T-cell (primary cell): ENCODE data around the gene SCN2A. TPM values are rescaled to one million over a fixed set of nuclear protein-coding genes. Genes with fewer than 3 reads are reported as not detected.

Experiments used
- ATAC-seq, 4 experiments: fragments of 200-7000 bp in 3 of 4; fragments of 150-1000 bp in 1 of 4; cut with Tn5 transposase; replicated peaks in 1 of 4; 1 replicate in 3 of 4; 2 replicates in 1 of 4; pipeline ENCODE4 v1.10.0; 2021; ENCODE audit warnings: moderate library complexity in 3 of 4, mild to moderate bottlenecking in 2 of 4, moderate number of reproducible peaks in 1 of 4
- CTCF ChIA-PET, 2 donors: fragments of 300-600 bp; sonication (Branson Sonifier 250); formaldehyde crosslinking; loops; one replicate each; lab custom pipeline; 2022; ENCODE audit warnings: antibody characterized with exemption in 2 of 2; lab: Charles Lee
- POLR2A ChIA-PET, 2 donors: fragments of 300-600 bp; sonication (Branson Sonifier 250); formaldehyde crosslinking; loops; one replicate each; lab custom pipeline; 2022; ENCODE audit warnings: antibody characterized with exemption in 2 of 2; lab: Charles Lee
- DNase-seq, 35 experiments: peaks; one replicate each; pipeline versions ENCODE4 v3.0.0 to v3.0.0-alpha.2; 2013 to 2023
- H3K27ac ChIP-seq: one replicate; pipeline ENCODE4 v1.5.1; 2013; ENCODE audit warnings: low read length
- H3K27me3 ChIP-seq, 2 experiments: replicated peaks in 1 of 2; 1 replicate in 1 of 2; 2 replicates in 1 of 2; pipeline versions ENCODE4 v1.6.1 to v1.7.0; 2013; ENCODE audit warnings: low read length in 1 of 2, mixed read lengths in 1 of 2; ENCODE audit not compliant: control insufficient read depth in 2 of 2, insufficient read depth in 2 of 2; ENCODE audit errors: extremely low read depth in 1 of 2
- H3K36me3 ChIP-seq, 2 donors: 1 replicate in 1 of 2; 2 replicates in 1 of 2; pipeline versions ENCODE4 v1.6.1 to v1.7.0; 2013; ENCODE audit warnings: low read length in 1 of 2; ENCODE audit not compliant: control insufficient read depth in 2 of 2, insufficient read depth in 1 of 2; ENCODE audit errors: extremely low read depth in 1 of 2
- H3K4me1 ChIP-seq, 2 experiments: 1 replicate in 1 of 2; 2 replicates in 1 of 2; pipeline versions ENCODE4 v1.6.1 to v1.7.0; 2013; ENCODE audit warnings: low read length in 2 of 2, mixed read lengths in 1 of 2; ENCODE audit not compliant: insufficient read depth in 2 of 2, control insufficient read depth in 1 of 2; ENCODE audit errors: extremely low read depth in 1 of 2
- H3K4me3 ChIP-seq, 2 donors: 1 replicate in 1 of 2; 2 replicates in 1 of 2; pipeline versions ENCODE4 v1.5.1 to v1.7.0; 2013; ENCODE audit warnings: mild to moderate bottlenecking in 2 of 2, low read length in 1 of 2, moderate library complexity in 1 of 2; ENCODE audit not compliant: control insufficient read depth in 1 of 2; ENCODE audit errors: extremely low read depth in 1 of 2
- H3K9me3 ChIP-seq: 2 replicates; pipeline ENCODE4 v1.7.0; 2013
- H3K27ac Mint-ChIP-seq, 2 donors: one replicate each; pipeline ENCODE4 v1.8.0; 2020 to 2021; ENCODE audit warnings: mild to moderate bottlenecking in 2 of 2, mixed read lengths in 2 of 2
- H3K27me3 Mint-ChIP-seq, 2 donors: one replicate each; pipeline ENCODE4 v1.8.0; 2021 to 2022; ENCODE audit warnings: mixed read lengths in 2 of 2
- H3K36me3 Mint-ChIP-seq: one replicate; pipeline ENCODE4 v1.8.0; 2021; ENCODE audit warnings: mixed read lengths
- H3K4me1 Mint-ChIP-seq, 3 donors: one replicate each; pipeline ENCODE4 v1.8.0; 2020 to 2022; ENCODE audit warnings: mixed read lengths in 3 of 3, mild to moderate bottlenecking in 1 of 3
- H3K4me3 Mint-ChIP-seq, 3 donors: one replicate each; pipeline ENCODE4 v1.8.0; 2020 to 2022; ENCODE audit warnings: mild to moderate bottlenecking in 3 of 3, mixed read lengths in 3 of 3, moderate library complexity in 3 of 3
- H3K9me3 Mint-ChIP-seq, 3 donors: one replicate each; pipeline ENCODE4 v1.8.0; 2020 to 2022; ENCODE audit warnings: mixed read lengths in 3 of 3
- WGBS: methylation state at CpG from one replicate; pipeline ENCODE4 v1.1.5; 2013; ENCODE audit warnings: missing lambda C conversion rate; ENCODE audit not compliant: insufficient coverage; 5-methylcytosine and 5-hydroxymethylcytosine counted together
- total RNA-seq, 35 experiments: library from RNA in 6 of 35; stranded (reverse) in 6 of 35; fragments of 120-200 nt in 1 of 35; gene quantifications; one replicate each; pipeline versions ENCODE4 v1.2.1 to v1.2.4 and lab custom pipeline; 2013 to 2026

SCN2A gene
- total RNA-seq, 5 donors from 2014 or later (not counting 1 experiment from before 2014, with no cell fraction given): not detected

- no peaks in the 10 kb centered on the region for H3K9me3 ChIP-seq
- H3K27ac ChIP-seq: no peak overlapping the region
- Mint-ChIP-seq H3K27me3 (peaks cover 0 to 2% of the 10 kb centered on the region in 2 donors), H3K4me3 (no peak overlapping the region), H3K27ac (no peak overlapping the region), H3K36me3 (no peaks in the 10 kb centered on the region), H3K9me3 (peaks cover 7 to 11% (median 10%) of the 10 kb centered on the region in 3 donors), H3K4me1 (no peaks in the 10 kb centered on the region)
- ChIA-PET POLR2A (interaction anchor here in 1 of 2 donors (0.6 kb wide), 1 partner anchor 476 kb away, joined by 4 read pairs; no protein-coding TSS in a partner anchor), CTCF (interaction anchor here in 1 of 2 donors (0.6 kb wide), 1 partner anchor 11 kb away, joined by 4 read pairs; no protein-coding TSS in a partner anchor)
- no peaks in the 10 kb centered on the region for H3K27me3 ChIP-seq
- H3K4me3 ChIP-seq: no peak overlapping the region
- ATAC-seq: no peak
- H3K36me3 ChIP-seq: no peaks in the 10 kb centered on the region
- DNase-seq: no peak
- no peaks in the 10 kb centered on the region for H3K4me1 ChIP-seq
Observed at GRCh38 chr2:165420231-165420630, 181.0 kb downstream of the SCN2A start.

DNA sequence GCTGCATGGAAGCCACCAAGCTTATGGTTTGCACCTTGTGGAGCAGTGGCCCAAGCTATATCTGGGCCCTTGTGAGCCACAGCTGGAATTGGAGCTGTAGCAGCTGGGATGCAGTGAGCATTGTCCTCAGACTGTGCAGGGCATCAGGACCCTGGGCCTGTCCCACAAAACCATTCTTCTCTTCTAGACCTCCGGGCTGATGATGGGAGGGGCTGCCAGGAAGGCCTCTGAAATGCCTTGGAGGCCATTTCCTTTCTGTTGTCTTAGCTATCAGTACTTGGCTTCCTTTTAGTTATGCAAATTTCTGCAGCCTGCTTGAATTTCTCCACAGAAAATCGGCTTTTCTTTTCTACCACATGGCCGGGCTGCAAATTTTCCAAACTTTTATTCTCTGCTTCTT lies 183.9 kb downstream of the SCN2A start:
- H3K4me3 ChIP-seq: no peak overlapping the region
- ATAC-seq (no peak), DNase-seq (no peak)
- 85% methylated on average over 2 of the region's 3 CpGs for WGBS
- Mint-ChIP-seq H3K4me1 (no peaks in the 10 kb centered on the region), H3K27ac (no peak overlapping the region), H3K4me3 (no peak overlapping the region), H3K27me3 (peaks cover 0 to 2% of the 10 kb centered on the region in 2 donors), H3K9me3 (peaks cover 0 to 7% (median 6%) of the 10 kb centered on the region in 3 donors), H3K36me3 (no peaks in the 10 kb centered on the region)
- no peak overlapping the region for H3K27ac ChIP-seq
- H3K4me1 ChIP-seq: no peaks in the 10 kb centered on the region
- peaks cover 0 to 6% of the 10 kb centered on the region in 2 experiments for H3K27me3 ChIP-seq
- H3K9me3 ChIP-seq: no peaks in the 10 kb centered on the region
- ChIA-PET POLR2A (no interaction called here), CTCF (no interaction called here)
- H3K36me3 ChIP-seq: no peaks in the 10 kb centered on the region

DNA sequence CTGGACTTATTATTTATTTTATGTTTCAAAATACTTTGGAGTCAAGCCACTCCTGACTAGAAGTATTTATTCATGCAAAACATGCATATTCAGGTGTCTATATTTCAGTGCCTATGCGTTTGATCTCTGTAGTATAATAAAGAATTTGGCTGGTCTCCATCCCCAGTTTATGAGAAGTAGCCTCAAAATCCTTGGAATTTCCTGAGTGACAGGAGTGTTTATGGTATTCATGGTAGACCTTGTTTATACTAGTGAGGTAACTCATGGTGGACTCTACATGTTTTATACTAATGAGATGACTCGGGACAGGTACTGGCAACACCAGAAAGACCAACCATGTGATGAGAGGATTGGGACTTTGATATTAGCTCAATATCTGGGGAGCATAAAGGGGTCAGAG lies 186.3 kb downstream of the SCN2A start:
- DNase-seq: no peak
- H3K27ac ChIP-seq: no peak overlapping the region
- peaks cover 0 to 7% (median 6%) of the 10 kb centered on the region in 3 donors for H3K9me3 Mint-ChIP-seq
- H3K4me3 Mint-ChIP-seq: no peak overlapping the region
- WGBS: no CpG with 5 or more reads among the region's 2 CpGs
- no peak overlapping the region for H3K27ac Mint-ChIP-seq
- H3K27me3 Mint-ChIP-seq: peaks cover 0 to 2% of the 10 kb centered on the region in 2 donors
- no peaks in the 10 kb centered on the region for H3K9me3 ChIP-seq
- no peak overlapping the region for H3K4me3 ChIP-seq
- H3K4me1 ChIP-seq: no peaks in the 10 kb centered on the region
- ATAC-seq: no peak
- H3K4me1 Mint-ChIP-seq: no peaks in the 10 kb centered on the region
- H3K36me3 Mint-ChIP-seq: no peaks in the 10 kb centered on the region
- peaks cover 0 to 6% of the 10 kb centered on the region in 2 experiments for H3K27me3 ChIP-seq
- POLR2A ChIA-PET: no interaction called here
- no peaks in the 10 kb centered on the region for H3K36me3 ChIP-seq
- CTCF ChIA-PET: no interaction called here

GRCh38 chr2:165427686-165428085 lies 188.5 kb downstream of the SCN2A start:
- ATAC-seq: no peak
- peaks cover 0 to 6% of the 10 kb centered on the region in 2 experiments for H3K27me3 ChIP-seq
- CTCF ChIA-PET: interaction anchor here in 1 of 2 donors (0.8 kb wide), 1 partner anchor 13 kb away, joined by 4 read pairs; no protein-coding TSS in a partner anchor

GRCh38 chr2:165428926-165429325 lies 189.7 kb downstream of the SCN2A start:
- H3K9me3 ChIP-seq: no peaks in the 10 kb centered on the region
- H3K27ac ChIP-seq: no peak overlapping the region
- ChIA-PET CTCF (interaction anchor here in 1 of 2 donors (0.7 kb wide), 1 partner anchor 11 kb away, joined by 3 read pairs; no protein-coding TSS in a partner anchor), POLR2A (no interaction called here)
- H3K4me3 ChIP-seq: no peak overlapping the region
- H3K4me1 Mint-ChIP-seq: no peaks in the 10 kb centered on the region
- no peak overlapping the region for H3K4me3 Mint-ChIP-seq
- ATAC-seq: no peak
- no CpG with 5 or more reads among the region's 1 CpG for WGBS
- H3K9me3 Mint-ChIP-seq: no peaks in the 10 kb centered on the region
- no peak overlapping the region for H3K27ac Mint-ChIP-seq
- H3K27me3 ChIP-seq: peaks cover 0 to 6% of the 10 kb centered on the region in 2 experiments
- H3K27me3 Mint-ChIP-seq: no peaks in the 10 kb centered on the region
- H3K36me3 Mint-ChIP-seq: no peaks in the 10 kb centered on the region
- no peaks in the 10 kb centered on the region for H3K36me3 ChIP-seq
- no peaks in the 10 kb centered on the region for H3K4me1 ChIP-seq
- DNase-seq: no peak

More at GRCh38 chr2:165427686-165428085, 188.5 kb downstream of the SCN2A start:
- H3K9me3 Mint-ChIP-seq: peaks cover 0 to 7% (median 6%) of the 10 kb centered on the region in 3 donors
- no peaks in the 10 kb centered on the region for H3K36me3 Mint-ChIP-seq
- Histone ChIP-seq H3K9me3 (no peaks in the 10 kb centered on the region), H3K36me3 (no peaks in the 10 kb centered on the region), H3K4me1 (no peaks in the 10 kb centered on the region), H3K4me3 (no peak overlapping the region), H3K27ac (no peak overlapping the region)
- no peak for DNase-seq
- 60% methylated on average over 4 of the region's 4 CpGs for WGBS
- H3K4me3 Mint-ChIP-seq: no peak overlapping the region
- no peaks in the 10 kb centered on the region for H3K4me1 Mint-ChIP-seq
- no peak overlapping the region for H3K27ac Mint-ChIP-seq
- POLR2A ChIA-PET: no interaction called here
- no peaks in the 10 kb centered on the region for H3K27me3 Mint-ChIP-seq

DNA sequence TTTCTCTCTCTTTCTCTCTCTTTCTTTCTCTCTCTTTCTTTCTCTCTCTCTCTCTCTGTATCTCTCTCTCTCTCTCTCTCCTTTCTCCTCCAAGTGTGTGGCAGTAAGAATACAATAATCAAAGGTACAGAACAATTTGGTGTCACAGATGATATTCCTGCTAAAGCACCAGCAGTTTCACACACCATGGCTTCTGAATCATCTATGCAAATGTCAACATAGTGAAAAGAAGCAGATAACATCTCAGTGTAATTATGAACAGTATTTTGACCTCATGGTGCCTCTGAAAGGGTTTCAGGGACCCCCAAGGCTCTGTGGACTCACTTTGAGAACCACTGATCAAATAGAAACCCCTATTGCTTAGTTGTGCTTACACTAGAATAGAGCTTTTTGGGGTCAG lies 191.8 kb downstream of the SCN2A start:
- H3K4me3 Mint-ChIP-seq: no peak overlapping the region
- no peaks in the 10 kb centered on the region for H3K36me3 Mint-ChIP-seq
- no peak overlapping the region for H3K4me3 ChIP-seq
- CTCF ChIA-PET: interaction anchor here in 1 of 2 donors (0.7 kb wide), 1 partner anchor 174 kb away, joined by 3 read pairs; no protein-coding TSS in a partner anchor
- no peak overlapping the region for H3K27ac Mint-ChIP-seq
- no peaks in the 10 kb centered on the region for H3K4me1 ChIP-seq
- no peaks in the 10 kb centered on the region for H3K9me3 ChIP-seq
- no peak for DNase-seq
- no peaks in the 10 kb centered on the region for H3K9me3 Mint-ChIP-seq
- no peak for ATAC-seq
- H3K27me3 ChIP-seq: peaks cover 0 to 6% of the 10 kb centered on the region in 2 experiments
- no peaks in the 10 kb centered on the region for H3K27me3 Mint-ChIP-seq
- POLR2A ChIA-PET: no interaction called here
- H3K36me3 ChIP-seq: no peaks in the 10 kb centered on the region
- no peak overlapping the region for H3K27ac ChIP-seq
- no peaks in the 10 kb centered on the region for H3K4me1 Mint-ChIP-seq
